SK-N-SH (cell line): ENCODE measurements around the gene ARHGAP27.

Source experiments
- EP300 ChIP-seq, 2 experiments: IDR thresholded peaks; 2 replicates each; pipeline versions ENCODE4 v1.4.0 to v1.6.1; 2012; ENCODE audit warnings: borderline replicate concordance in 1 of 2, low read depth in 1 of 2, low read length in 1 of 2
- EZH2phosphoT487 ChIP-seq: fragments of 200-600 bp; sonication (generic); IDR thresholded peaks from 2 replicates; pipeline ENCODE4 v1.6.1; 2017; ENCODE audit warnings: low read depth, mixed run types, mild to moderate bottlenecking, antibody characterized with exemption, moderate library complexity, borderline replicate concordance
- FOSL2 ChIP-seq: IDR thresholded peaks from 2 replicates; pipeline ENCODE4 v1.4.0; 2012; ENCODE audit warnings: low read depth, mild to moderate bottlenecking, moderate library complexity, borderline replicate concordance
- POLR2AphosphoS5 ChIP-seq: IDR thresholded peaks from 2 replicates; pipeline ENCODE4 v1.6.1; 2012; ENCODE audit warnings: low read depth, low read length
- RAD21 ChIP-seq: IDR thresholded peaks from 2 replicates; pipeline ENCODE4 v1.6.1; 2012; ENCODE audit warnings: mild to moderate bottlenecking, low read length
- TAF1 ChIP-seq: IDR thresholded peaks from 2 replicates; pipeline ENCODE4 v1.6.1; 2012; ENCODE audit warnings: low read depth, mild to moderate bottlenecking, low read length, moderate library complexity, borderline replicate concordance
- YY1 ChIP-seq: IDR thresholded peaks from 2 replicates; pipeline ENCODE4 v1.4.0; 2012; ENCODE audit warnings: low read depth, mild to moderate bottlenecking
- TF ChIP-seq, protein P1 (sequence below): fragments of 200-600 bp; sonication (generic); IDR thresholded peaks from 2 replicates; pipeline ENCODE4 v1.6.1; 2017; ENCODE audit warnings: antibody characterized with exemption, mild to moderate bottlenecking, moderate library complexity

DNA sequence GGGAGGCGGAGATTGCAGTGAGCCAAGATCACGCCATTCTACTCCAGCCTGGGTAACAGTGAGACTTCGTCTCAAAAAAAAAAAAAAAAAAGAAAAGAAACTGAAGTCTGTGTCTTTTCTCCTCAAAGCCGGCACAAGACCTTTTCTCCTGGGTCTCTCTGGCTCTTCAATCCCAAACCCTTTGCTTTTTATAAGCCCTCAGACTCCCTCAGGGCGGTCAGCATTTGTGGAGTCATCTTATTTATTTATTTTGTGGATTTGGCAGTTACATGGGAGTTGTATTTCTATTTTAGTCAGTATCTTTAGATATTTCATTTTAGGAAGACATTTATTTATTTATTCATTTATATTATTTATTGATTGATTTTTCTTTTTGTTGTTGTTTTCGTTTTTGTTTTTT is 58.2 kb downstream of the ARHGAP27 start:
- TF ChIP-seq RAD21 (no peak), EP300 (IDR thresholded peaks at IDR 0.05; ENCODE audit: borderline replicate concordance in 1 of 2, low read depth in 1 of 2, low read length in 1 of 2) (no peak), TAF1 (no peak), YY1 (no peak), FOSL2 (no peak), POLR2AphosphoS5 (no peak), EZH2phosphoT487 (no peak)
- TF ChIP-seq, protein P1, sequence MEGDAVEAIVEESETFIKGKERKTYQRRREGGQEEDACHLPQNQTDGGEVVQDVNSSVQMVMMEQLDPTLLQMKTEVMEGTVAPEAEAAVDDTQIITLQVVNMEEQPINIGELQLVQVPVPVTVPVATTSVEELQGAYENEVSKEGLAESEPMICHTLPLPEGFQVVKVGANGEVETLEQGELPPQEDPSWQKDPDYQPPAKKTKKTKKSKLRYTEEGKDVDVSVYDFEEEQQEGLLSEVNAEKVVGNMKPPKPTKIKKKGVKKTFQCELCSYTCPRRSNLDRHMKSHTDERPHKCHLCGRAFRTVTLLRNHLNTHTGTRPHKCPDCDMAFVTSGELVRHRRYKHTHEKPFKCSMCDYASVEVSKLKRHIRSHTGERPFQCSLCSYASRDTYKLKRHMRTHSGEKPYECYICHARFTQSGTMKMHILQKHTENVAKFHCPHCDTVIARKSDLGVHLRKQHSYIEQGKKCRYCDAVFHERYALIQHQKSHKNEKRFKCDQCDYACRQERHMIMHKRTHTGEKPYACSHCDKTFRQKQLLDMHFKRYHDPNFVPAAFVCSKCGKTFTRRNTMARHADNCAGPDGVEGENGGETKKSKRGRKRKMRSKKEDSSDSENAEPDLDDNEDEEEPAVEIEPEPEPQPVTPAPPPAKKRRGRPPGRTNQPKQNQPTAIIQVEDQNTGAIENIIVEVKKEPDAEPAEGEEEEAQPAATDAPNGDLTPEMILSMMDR, result no peak
